Panc1 (cell line): ENCODE measurements around the gene GIPC3. TPM values are rescaled to one million over a fixed set of nuclear protein-coding genes. Genes with fewer than 3 reads are reported as not detected.

Experiments used
- ATAC-seq: fragments of 200-7000 bp; cut with Tn5 transposase; 2 replicates; pipeline ENCODE4 v1.9.1; 2020; ENCODE audit warnings: mild to moderate bottlenecking, moderate library complexity
- BruUV-seq: library from RNA; stranded (reverse); fragments of 400-500 nt; replicated peaks from 2 replicates; lab custom pipeline; 2021; lab: Mats Ljungman, UMichigan
- CTCF ChIA-PET: fragments of 300-600 bp; sonication (Branson Sonifier 250); formaldehyde crosslinking; loops from one replicate; lab custom pipeline; 2022; ENCODE audit warnings: antibody characterized with exemption; lab: Charles Lee
- POLR2A ChIA-PET: fragments of 300-600 bp; sonication (Branson Sonifier 250); formaldehyde crosslinking; loops from one replicate; lab custom pipeline; 2022; ENCODE audit warnings: antibody characterized with exemption; lab: Charles Lee
- DNase-seq: peaks from one replicate; pipeline ENCODE4 v3.0.0-alpha.2; 2010; ENCODE audit warnings: low read depth, low spot score
- H3K27ac ChIP-seq: 2 replicates; pipeline ENCODE4 v1.5.1; 2011; ENCODE audit warnings: mild to moderate bottlenecking, low read length, inconsistent platforms
- H3K27me3 ChIP-seq: fragments of 200-500 bp; sonication (Bioruptor generic); 2 replicates; pipeline ENCODE4 v1.6.0; 2014; ENCODE audit warnings: low read length, inconsistent platforms; ENCODE audit not compliant: control insufficient read depth, insufficient read depth
- H3K36me3 ChIP-seq: fragments of 200-500 bp; sonication (Bioruptor generic); 2 replicates; pipeline ENCODE4 v1.5.1; 2014; ENCODE audit warnings: inconsistent platforms, mild to moderate bottlenecking, low read length, moderate library complexity; ENCODE audit not compliant: control insufficient read depth, insufficient read depth
- H3K4me1 ChIP-seq: 2 replicates; pipeline ENCODE4 v1.5.1; 2011; ENCODE audit warnings: inconsistent platforms, mild to moderate bottlenecking, low read length, moderate library complexity; ENCODE audit not compliant: control insufficient read depth, insufficient read depth
- H3K4me3 ChIP-seq, 2 experiments: 2 replicates each; pipeline ENCODE4 v1.5.1; 2011 to 2012; ENCODE audit warnings: low read depth in 2 of 2, low read length in 2 of 2, mild to moderate bottlenecking in 2 of 2, inconsistent platforms in 1 of 2, moderate library complexity in 1 of 2
- H3K9me3 ChIP-seq: fragments of 200-500 bp; sonication (Bioruptor generic); 2 replicates; pipeline ENCODE4 v1.5.1; 2014; ENCODE audit warnings: low read depth, mild to moderate bottlenecking, inconsistent platforms, low read length, moderate library complexity; ENCODE audit not compliant: control insufficient read depth, insufficient read depth
- CTCF ChIP-seq: fragments of 450-650 bp; IDR thresholded peaks from 2 replicates; pipeline ENCODE4 v1.5.1; 2017; ENCODE audit warnings: mild to moderate bottlenecking
- POLR2AphosphoS5 ChIP-seq: IDR thresholded peaks from 2 replicates; pipeline ENCODE4 v1.6.1; 2012; ENCODE audit warnings: mild to moderate bottlenecking, low read depth, low read length, moderate library complexity
- REST ChIP-seq, 2 experiments: IDR thresholded peaks; 2 replicates each; pipeline ENCODE4 v1.6.1; 2011 to 2012; ENCODE audit warnings: low read depth in 2 of 2, control low read depth in 1 of 2, low read length in 1 of 2, mild to moderate bottlenecking in 1 of 2, moderate library complexity in 1 of 2; ENCODE audit not compliant: insufficient read depth in 1 of 2
- SIN3A ChIP-seq: IDR thresholded peaks from 2 replicates; pipeline ENCODE4 v1.6.1; 2012; ENCODE audit warnings: low read depth, mild to moderate bottlenecking, low read length, moderate library complexity, borderline replicate concordance; ENCODE audit not compliant: insufficient read depth
- TCF7L2 ChIP-seq: IDR thresholded peaks from 2 replicates; pipeline ENCODE4 v1.6.1; 2011; ENCODE audit warnings: mild to moderate bottlenecking, low read depth, low read length, inconsistent platforms
- in situ Hi-C: cut with HindIII; loops from 2 replicates; pipeline ENCODE4 v1.10.0; 2016; ENCODE audit warnings: low sequenced_read_pairs, low pct_unique_long_range_greater_than_20kb
- intact Hi-C: fragments of 100-400 bp; cut with micrococcal nuclease; formaldehyde crosslinking; loops from one replicate; pipeline ENCODE4 v1.10.0; 2022; ENCODE audit not compliant: unreplicated experiment
- total RNA-seq: library from RNA; stranded (reverse); gene quantifications from one replicate; pipeline ENCODE4 v1.2.1, GENCODE V29; 2021; ENCODE audit not compliant: unreplicated experiment

Gene GIPC3
- total RNA-seq, 1 experiment from 2014 or later, result 0.92 TPM

GRCh38 chr19:3605770-3606169 lies 20.5 kb downstream of the GIPC3 start:
- Histone ChIP-seq H3K9me3 (no peaks in the 10 kb centered on the region), H3K36me3 (no peaks in the 10 kb centered on the region), H3K27me3 (no peaks in the 10 kb centered on the region), H3K4me3 (peak overlapping the region; percentile 44 to 62), H3K4me1 (peaks cover 39% of the 10 kb centered on the region), H3K27ac (no peak overlapping the region)
- ATAC-seq, result no peak
- no peak for DNase-seq
- ChIA-PET POLR2A (no interaction called here), CTCF (no interaction called here)
- BruUV-seq, result no TSS peak
- intact Hi-C loops (no loop called here), in situ Hi-C loops (no loop called here)
- TF ChIP-seq REST (IDR thresholded peaks at IDR 0.05; ENCODE audit: insufficient read depth in 1 of 2, low read depth in 2 of 2, low read length in 1 of 2) (no peak), TCF7L2 (no peak), CTCF (no peak), POLR2AphosphoS5 (no peak), SIN3A (no peak)

GRCh38 chr19:3606174-3606689 lies 21.0 kb downstream of the GIPC3 start:
- no peaks in the 10 kb centered on the region for H3K9me3 ChIP-seq
- intact Hi-C loops (no loop called here), in situ Hi-C loops (no loop called here)
- no peak overlapping the region; the same call in 1 of the 2 replicates for H3K27ac ChIP-seq
- no peaks in the 10 kb centered on the region for H3K27me3 ChIP-seq
- H3K4me1 ChIP-seq, result peaks cover 39% of the 10 kb centered on the region
- no TSS peak for BruUV-seq
- H3K36me3 ChIP-seq, result no peaks in the 10 kb centered on the region
- H3K4me3 ChIP-seq, result peak overlapping the region; percentile 44 to 62
- POLR2A ChIA-PET, result no interaction called here
- peak; percentile 62 for ATAC-seq
- no peak for DNase-seq
- TF ChIP-seq SIN3A (no peak), POLR2AphosphoS5 (no peak), TCF7L2 (no peak), REST (IDR thresholded peaks at IDR 0.05; ENCODE audit: insufficient read depth in 1 of 2, low read depth in 2 of 2, low read length in 1 of 2) (no peak), CTCF (no peak)
- CTCF ChIA-PET, result no interaction called here
